Measurements from ENCODE around the gene JADE2. TPM values are rescaled to one million over a fixed set of nuclear protein-coding genes. Genes with fewer than 3 reads are reported as not detected.

JADE2 gene
- total and polyA plus RNA-seq, 2 donors (not counting 3 experiments of a cell fraction or from before 2014, with no cell fraction given): 11.6 to 31.1 TPM

GRCh38 chr5:134570886-134571285 is 45.4 kb downstream of the JADE2 start:
- dilution Hi-C loops (cut with MboI; ENCODE audit: extremely low pct_ligation_motif_present, low sequenced_read_pairs): no loop called here
- FAIRE-seq (no peak), DNase-seq (ENCODE audit: low read depth, low spot score) (no peak)
- H3K4me1 ChIP-seq (ENCODE audit: control insufficient read depth, extremely low read depth, insufficient read depth, low read length): peaks cover 36% of the 10 kb centered on the region
- TF ChIP-seq EZH2 (IDR thresholded peaks at IDR 0.05; ENCODE audit: borderline replicate concordance, low read depth, low read length, severe bottlenecking) (no peak), POLR2A (IDR thresholded peaks at IDR 0.05; ENCODE audit: low read depth, low read length) (no peak), JUN (IDR thresholded peaks at IDR 0.05; ENCODE audit: borderline replicate concordance, insufficient read depth, insufficient read length, low read depth) (no peak), FOS (IDR thresholded peaks at IDR 0.05; ENCODE audit: borderline replicate concordance, insufficient read depth, low read length) (no peak), MAX (IDR thresholded peaks at IDR 0.05; ENCODE audit: insufficient read depth, insufficient read length) (no peak), POLR2AphosphoS5 (IDR thresholded peaks at IDR 0.05; ENCODE audit: insufficient read depth, low read depth, low read length) (no peak), MYC (IDR thresholded peaks at IDR 0.05; ENCODE audit: low read depth, low read length) (no peak), GATA2 (IDR thresholded peaks at IDR 0.05; ENCODE audit: insufficient read depth, insufficient read length, low read depth, low read length) (no peak), CTCF (IDR thresholded peaks at IDR 0.05; ENCODE audit: extremely low read depth in 1 of 2, insufficient read depth in 1 of 2, low read depth in 1 of 2, low read length in 2 of 2) (no peak)
- no peak overlapping the region for H3K9ac ChIP-seq (replicated peaks; ENCODE audit: extremely low read depth, insufficient read depth, low read length)
- no TSS peak for BruUV-seq (replicated peaks)
- H3K4me2 ChIP-seq (ENCODE audit: insufficient read depth, low read length): no peak overlapping the region
- peaks cover 0 to 22% of the 10 kb centered on the region in 2 experiments for H3K36me3 ChIP-seq (ENCODE audit: control insufficient read depth in 2 of 2, extremely low read depth in 1 of 2, insufficient read depth in 2 of 2, low read length in 2 of 2)
- CTCF ChIA-PET: interaction anchor here (1.2 to 1.8 kb wide), 2 partner anchors 9 to 16 kb away, joined by 4 read pairs; no protein-coding TSS in a partner anchor
- no peaks in the 10 kb centered on the region for H3K9me1 ChIP-seq (replicated peaks; ENCODE audit: control insufficient read depth, extremely low read depth, insufficient read depth, low read length)
- POLR2A ChIA-PET: no interaction called here
- H3K27ac ChIP-seq (ENCODE audit: insufficient read depth, low read depth, low read length): no peak overlapping the region
- no peaks in the 10 kb centered on the region for H3K27me3 ChIP-seq (ENCODE audit: control insufficient read depth in 2 of 2, insufficient read depth in 2 of 2, low read length in 2 of 2)
- peaks cover 3% of the 10 kb centered on the region for H3K79me2 ChIP-seq (ENCODE audit: control insufficient read depth, insufficient read depth, low read length)
- no peaks in the 10 kb centered on the region for H3K9me3 ChIP-seq (replicated peaks; ENCODE audit: control insufficient read depth, insufficient read depth, low read length)
- H2AFZ ChIP-seq (ENCODE audit: low read depth, low read length): no peak overlapping the region
- H3K4me3 ChIP-seq (replicated peaks in 1 of 3; ENCODE audit: insufficient read depth in 1 of 3, low read depth in 1 of 3, low read length in 3 of 3): no peak overlapping the region
- intact Hi-C loops (cut with micrococcal nuclease): no loop called here
- H4K20me1 ChIP-seq (replicated peaks; ENCODE audit: control insufficient read depth, extremely low read depth, insufficient read depth, low read length): no peaks in the 10 kb centered on the region
